Choroid plexus epithelial cell (primary cell): ENCODE results near the gene CMSS1.

Experiments used
- DNase-seq: peaks from one replicate; pipeline ENCODE4 v3.0.0-alpha.2; 2010; ENCODE audit warnings: low read depth
- H3K4me3 ChIP-seq: 2 replicates; pipeline ENCODE4 v1.5.1; 2011; ENCODE audit warnings: low read depth, mild to moderate bottlenecking, control low read depth, low read length, moderate library complexity
- TF ChIP-seq, protein P1 (sequence below): conservative IDR thresholded peaks from 2 replicates; pipeline ENCODE4 v1.5.1; 2011; ENCODE audit warnings: low read depth, mild to moderate bottlenecking, control low read depth, inconsistent platforms, low read length, moderate library complexity

CMSS1 gene

DNA sequence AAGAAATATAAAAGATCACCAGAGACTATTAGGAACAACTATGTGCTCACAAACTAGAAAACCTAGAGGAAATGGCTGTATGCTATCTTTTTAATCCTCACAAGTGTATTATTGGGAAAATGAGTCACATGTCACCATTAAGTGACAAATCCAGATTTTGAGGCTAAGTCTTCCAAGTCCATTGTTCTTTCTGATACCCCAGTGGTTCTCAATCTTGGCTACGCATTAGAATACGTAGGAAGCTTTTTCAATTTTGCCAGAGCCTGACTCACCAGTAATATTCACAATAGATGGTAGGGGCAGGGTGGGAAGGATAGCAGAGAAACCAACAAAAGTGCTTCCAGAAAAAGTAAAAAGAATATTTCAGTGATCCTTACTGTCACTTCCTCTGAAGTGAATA, 179.6 kb downstream of the CMSS1 start:
- no peak for DNase-seq
- no peak overlapping the region for H3K4me3 ChIP-seq
- TF ChIP-seq, protein P1, sequence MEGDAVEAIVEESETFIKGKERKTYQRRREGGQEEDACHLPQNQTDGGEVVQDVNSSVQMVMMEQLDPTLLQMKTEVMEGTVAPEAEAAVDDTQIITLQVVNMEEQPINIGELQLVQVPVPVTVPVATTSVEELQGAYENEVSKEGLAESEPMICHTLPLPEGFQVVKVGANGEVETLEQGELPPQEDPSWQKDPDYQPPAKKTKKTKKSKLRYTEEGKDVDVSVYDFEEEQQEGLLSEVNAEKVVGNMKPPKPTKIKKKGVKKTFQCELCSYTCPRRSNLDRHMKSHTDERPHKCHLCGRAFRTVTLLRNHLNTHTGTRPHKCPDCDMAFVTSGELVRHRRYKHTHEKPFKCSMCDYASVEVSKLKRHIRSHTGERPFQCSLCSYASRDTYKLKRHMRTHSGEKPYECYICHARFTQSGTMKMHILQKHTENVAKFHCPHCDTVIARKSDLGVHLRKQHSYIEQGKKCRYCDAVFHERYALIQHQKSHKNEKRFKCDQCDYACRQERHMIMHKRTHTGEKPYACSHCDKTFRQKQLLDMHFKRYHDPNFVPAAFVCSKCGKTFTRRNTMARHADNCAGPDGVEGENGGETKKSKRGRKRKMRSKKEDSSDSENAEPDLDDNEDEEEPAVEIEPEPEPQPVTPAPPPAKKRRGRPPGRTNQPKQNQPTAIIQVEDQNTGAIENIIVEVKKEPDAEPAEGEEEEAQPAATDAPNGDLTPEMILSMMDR: no peak

DNA sequence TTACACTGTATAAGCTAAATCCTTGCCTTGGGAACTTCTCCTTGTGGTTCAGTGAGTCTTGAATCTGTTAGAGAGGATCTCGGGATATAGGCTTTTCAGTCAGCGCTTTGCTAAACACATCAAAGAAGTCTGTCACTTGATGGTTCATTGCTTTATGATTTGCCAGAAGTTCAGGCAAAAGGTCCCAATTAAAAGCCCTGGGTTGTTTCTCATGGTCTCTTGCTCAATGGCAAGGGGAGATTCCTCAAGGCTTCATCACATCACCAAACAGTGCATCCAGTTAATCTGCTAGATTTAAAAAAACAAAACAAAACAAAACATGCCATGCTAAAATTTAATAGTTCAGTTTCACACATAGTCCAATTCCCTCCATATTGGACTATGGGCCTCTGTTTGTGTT, 181.9 kb downstream of the CMSS1 start:
- DNase-seq: peak; percentile 24
- TF ChIP-seq, protein P1: no peak
- H3K4me3 ChIP-seq: no peak overlapping the region

DNA sequence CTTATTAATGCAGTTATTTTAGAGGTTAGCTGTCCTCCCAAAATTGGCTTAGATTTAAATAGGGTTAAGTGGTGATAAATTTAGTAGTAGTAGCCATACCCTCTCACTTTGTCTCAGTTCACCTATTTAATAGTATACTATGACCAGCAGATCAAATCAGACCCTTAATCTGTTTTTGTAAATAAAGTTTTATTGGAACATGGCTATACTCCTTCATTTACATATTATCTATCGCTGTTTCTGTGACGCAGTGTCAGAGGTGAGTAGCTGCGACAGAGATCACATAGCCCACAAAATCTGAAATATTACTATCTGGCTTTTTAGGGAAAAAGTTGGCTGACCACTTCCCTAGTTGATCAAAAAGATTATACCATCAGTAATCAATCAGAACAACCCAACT, 183.4 kb downstream of the CMSS1 start:
- DNase-seq: no peak
- TF ChIP-seq, protein P1: no peak
- H3K4me3 ChIP-seq: no peak overlapping the region

DNA sequence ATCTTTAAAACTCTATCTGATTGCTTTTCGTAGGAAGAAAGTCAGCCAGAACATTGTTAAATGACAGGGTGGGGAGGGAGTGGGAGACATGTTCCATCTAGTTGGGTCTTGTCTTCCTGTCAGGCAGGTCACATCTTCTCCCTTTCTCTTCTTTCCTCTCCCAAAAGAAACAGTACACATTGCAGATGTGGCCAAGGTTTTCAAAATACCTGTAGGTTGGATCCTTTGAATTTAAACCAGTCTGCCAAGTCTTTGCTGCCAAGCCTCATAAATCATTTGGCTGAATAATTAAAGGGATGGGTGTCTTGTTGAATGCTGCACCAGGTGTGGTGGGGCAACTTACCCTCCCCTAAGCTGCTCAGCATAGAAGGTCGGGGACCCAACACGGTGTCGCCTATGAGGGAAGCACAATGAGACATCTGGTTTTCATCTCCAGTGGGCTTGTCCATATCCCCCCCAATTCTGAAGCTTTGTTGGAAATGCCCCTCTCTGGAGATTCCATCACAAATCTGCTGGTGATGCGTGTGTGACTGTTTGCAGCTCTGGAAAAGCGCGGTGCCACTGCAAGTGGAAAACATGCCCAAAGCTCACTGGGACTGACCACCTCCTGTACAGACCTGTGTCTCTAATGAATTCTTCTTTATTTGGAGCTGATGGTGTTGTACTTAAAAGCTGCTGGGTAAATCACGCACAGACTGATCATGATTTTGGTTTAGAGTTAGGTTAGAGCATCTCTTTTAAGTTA, 184.0 kb downstream of the CMSS1 start:
- no peak overlapping the region for H3K4me3 ChIP-seq
- TF ChIP-seq, protein P1: no peak
- no peak for DNase-seq

DNA sequence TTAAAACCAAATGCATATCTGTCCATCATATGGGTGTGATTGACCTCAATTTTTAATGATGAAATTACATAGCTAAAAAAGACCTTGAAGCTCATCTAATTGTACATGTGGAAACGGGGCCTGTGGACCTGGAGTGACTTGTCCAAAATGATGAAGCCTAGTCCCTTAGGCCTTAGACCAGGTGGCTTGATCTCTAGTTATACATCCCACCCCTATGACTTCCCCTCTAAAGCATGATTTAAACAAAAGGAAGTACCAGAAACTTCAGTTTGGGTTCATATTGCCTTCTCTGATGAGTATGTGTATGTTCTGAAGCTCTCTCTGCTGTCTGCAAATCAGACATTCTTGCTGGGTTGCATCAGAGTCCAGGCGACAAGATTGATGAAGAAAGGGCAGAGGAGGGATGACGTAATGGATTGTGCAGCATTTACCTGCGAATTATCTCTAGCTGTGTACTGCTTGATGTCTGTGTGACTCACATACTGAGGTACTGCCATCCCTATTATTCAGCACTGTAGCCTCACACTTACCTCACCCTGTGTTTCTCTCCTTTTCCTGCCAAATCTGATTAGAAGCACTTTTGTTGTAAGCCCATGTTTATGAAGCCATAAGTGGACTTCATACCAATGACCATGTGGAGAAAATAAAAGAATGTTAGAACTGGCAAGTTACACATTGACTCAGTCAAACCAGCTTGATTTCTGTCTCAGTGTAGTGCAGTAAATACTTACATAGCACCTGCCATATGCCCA, 185.1 kb downstream of the CMSS1 start:
- H3K4me3 ChIP-seq: no peak overlapping the region

DNA sequence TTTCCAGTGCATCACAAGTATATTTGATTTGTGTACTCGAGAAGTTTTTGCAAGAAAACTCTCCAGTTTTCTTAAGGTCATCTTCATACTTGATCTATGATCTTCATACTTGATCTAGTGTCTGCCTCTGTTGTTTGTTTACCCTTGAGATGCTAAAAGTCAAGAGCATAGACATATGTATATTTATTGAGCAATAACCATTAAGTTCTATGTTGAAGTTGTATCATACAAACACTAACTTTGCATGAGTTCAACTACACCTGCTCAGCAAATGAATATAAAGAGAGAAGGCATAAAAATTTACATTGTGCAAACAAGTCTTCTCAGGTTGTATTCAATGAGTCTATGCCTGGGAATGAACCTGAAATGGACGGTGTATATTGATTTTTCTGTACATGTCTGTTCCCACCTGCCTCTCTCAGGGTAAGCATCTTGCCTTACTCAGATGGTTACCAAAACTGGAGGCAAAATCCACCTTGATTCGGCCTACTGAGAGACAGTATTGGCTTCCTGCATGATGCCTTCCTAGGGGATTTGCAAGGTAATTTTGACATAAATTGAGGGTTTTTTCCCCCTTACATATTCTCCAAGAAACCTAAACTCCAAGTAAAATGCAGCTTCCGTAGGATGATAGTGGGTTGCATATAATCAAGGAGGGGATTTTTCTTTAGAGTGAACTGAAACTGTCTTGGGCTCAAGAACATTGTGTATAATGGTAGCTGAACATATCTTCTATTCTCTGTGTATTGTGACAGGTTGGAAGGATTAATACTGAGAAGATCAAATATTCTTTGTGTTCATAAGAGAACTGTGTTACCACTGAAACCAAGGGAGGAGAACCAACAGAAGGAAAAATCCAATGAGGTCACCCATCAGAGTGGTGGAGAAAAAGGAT, 186.2 kb downstream of the CMSS1 start:
- no peak for DNase-seq
- no peak overlapping the region for H3K4me3 ChIP-seq
- TF ChIP-seq, protein P1: no peak

More for the DNA sequence above, 185.1 kb downstream of the CMSS1 start:
- TF ChIP-seq, protein P1: no peak
- peak; percentile 86 for DNase-seq
